ENCODE measurements around the gene WNT3A. TPM values are rescaled to one million over a fixed set of nuclear protein-coding genes. Genes with fewer than 3 reads are reported as not detected.

Gene WNT3A
- total and polyA plus RNA-seq, 9 of the 15 experiments (the other 6 are each of a cell fraction or from before 2014, with no cell fraction given) = not detected

- BruUV-seq (replicated peaks) = no TSS peak
- Histone ChIP-seq H2AFZ (ENCODE audit: low read depth, low read length) (no peak overlapping the region), H3K9ac (ENCODE audit: insufficient read depth in 1 of 2, low read depth in 2 of 2, low read length in 2 of 2) (no peak overlapping the region), H3K4me1 (replicated peaks in 1 of 2; ENCODE audit: control insufficient read depth in 2 of 2, insufficient read depth in 2 of 2, low read length in 2 of 2) (peaks cover 0 to 33% of the 10 kb centered on the region in 2 experiments; a peak in 3 of 5 replicates), H4K20me1 (replicated peaks; ENCODE audit: control insufficient read depth, insufficient read depth, low read length) (no peaks in the 10 kb centered on the region), H3K27me3 (ENCODE audit: control insufficient read depth in 2 of 2, insufficient read depth in 2 of 2, low read length in 2 of 2) (peaks cover 0 to 9% of the 10 kb centered on the region in 2 experiments; a peak in 3 of 5 replicates), H3K4me2 (ENCODE audit: insufficient read depth, low read length) (no peak overlapping the region), H3K79me2 (ENCODE audit: control insufficient read depth, insufficient read depth, low read length) (no peaks in the 10 kb centered on the region), H3K27ac (ENCODE audit: extremely low read depth, low read depth, low read length) (no peak overlapping the region), H3K4me3 (no peak overlapping the region), H3K9me1 (ENCODE audit: control insufficient read depth, insufficient read depth, low read length) (no peaks in the 10 kb centered on the region), H3K9me3 (replicated peaks; ENCODE audit: control insufficient read depth, insufficient read depth, low read depth, low read length) (no peaks in the 10 kb centered on the region), H3K36me3 (ENCODE audit: control insufficient read depth, insufficient read depth, low read length) (no peaks in the 10 kb centered on the region)
- FAIRE-seq (no peak), ATAC-seq (no peak), DNase-seq (ENCODE audit: extremely low read depth in 1 of 4, low spot score in 3 of 4) (no peak)
- no peak for TF ChIP-seq KLF1 (tag; IDR thresholded peaks at IDR 0.05)
- TF ChIP-seq TSC22D4 (tag; IDR thresholded peaks at IDR 0.05) = no peak
- TF ChIP-seq RBM15 (IDR thresholded peaks at IDR 0.05; ENCODE audit: insufficient read depth, low read length) = no peak
- ChIA-PET POLR2A (interaction anchor here (0.6 to 0.7 kb wide), 2 partner anchors 13 to 41 kb away, joined by 3 read pairs; no protein-coding TSS in a partner anchor), CTCF (ENCODE audit: low intra/inter-chr PET ratio) (no interaction called here)
- in situ Hi-C loops (cut with MboI) (no loop called here), intact Hi-C loops (cut with micrococcal nuclease) (no loop called here)
- 25% methylated on average over 16 of the region's 18 CpGs for WGBS (ENCODE audit: insufficient coverage, low coverage, missing lambda C conversion rate)
These were observed 51.6 kb downstream of the WNT3A start for GRCh38 chr1:228058172-228058948.
